ENCODE data around the gene ANTXR2. TPM values are rescaled to one million over a fixed set of nuclear protein-coding genes. Genes with fewer than 3 reads are reported as not detected.

Gene ANTXR2
- total RNA-seq, 2 experiments from 2014 or later: 52.0 to 55.0 TPM

GRCh38 chr4:80072228-80072743 is 743 bp downstream of the ANTXR2 start:
- H3K27ac Mint-ChIP-seq: peak overlapping the region; percentile 89
- H3K4me3 Mint-ChIP-seq: peak overlapping the region; percentile 95
- peak; percentile 44 for ATAC-seq
- peaks cover 71% of the 10 kb centered on the region for H3K4me1 Mint-ChIP-seq
- peak; percentile 65 for DNase-seq
- H3K9me3 Mint-ChIP-seq (ENCODE audit: low read depth): no peaks in the 10 kb centered on the region
- CTCF ChIA-PET: interaction anchor here (0.9 to 3.5 kb wide), 10 partner anchors 13 to 144 kb away, joined by 3 to 40 read pairs (median 10); no protein-coding TSS in a partner anchor
- H3K27me3 Mint-ChIP-seq: no peaks in the 10 kb centered on the region
- peaks cover 52% of the 10 kb centered on the region for H3K36me3 Mint-ChIP-seq

- ATAC-seq: no peak
- DNase-seq: no peak
- CTCF ChIA-PET: interaction anchor here (1.3 to 3.5 kb wide), 6 partner anchors 13 to 144 kb away, joined by 3 to 40 read pairs (median 14); no protein-coding TSS in a partner anchor
- Mint-ChIP-seq H3K4me1 (peaks cover 71% of the 10 kb centered on the region), H3K36me3 (peaks cover 57% of the 10 kb centered on the region), H3K4me3 (peak overlapping the region; percentile 95), H3K27me3 (no peaks in the 10 kb centered on the region), H3K27ac (peak overlapping the region; percentile 86), H3K9me3 (ENCODE audit: low read depth) (no peaks in the 10 kb centered on the region)
These were observed 1.3 kb downstream of the ANTXR2 start for GRCh38 chr4:80071604-80072227.

GRCh38 chr4:80070880-80071603 is 2.0 kb downstream of the ANTXR2 start:
- peak overlapping the region; percentile 86 for H3K27ac Mint-ChIP-seq
- H3K9me3 Mint-ChIP-seq (ENCODE audit: low read depth): no peaks in the 10 kb centered on the region
- peak overlapping the region; percentile 95 for H3K4me3 Mint-ChIP-seq
- DNase-seq (no peak), ATAC-seq (no peak)
- H3K27me3 Mint-ChIP-seq: no peaks in the 10 kb centered on the region
- peaks cover 68% of the 10 kb centered on the region for H3K4me1 Mint-ChIP-seq
- CTCF ChIA-PET: interaction anchor here (1.2 to 3.5 kb wide), 6 partner anchors 11 to 132 kb away, joined by 3 to 40 read pairs (median 12); no protein-coding TSS in a partner anchor
- peaks cover 59% of the 10 kb centered on the region for H3K36me3 Mint-ChIP-seq

GRCh38 chr4:80069837-80070731 is 2.9 kb downstream of the ANTXR2 start:
- no peak for ATAC-seq
- Mint-ChIP-seq H3K27me3 (no peaks in the 10 kb centered on the region), H3K9me3 (ENCODE audit: low read depth) (no peaks in the 10 kb centered on the region), H3K27ac (peak overlapping the region; percentile 62), H3K36me3 (peaks cover 56% of the 10 kb centered on the region), H3K4me3 (peak overlapping the region; percentile 95), H3K4me1 (peaks cover 61% of the 10 kb centered on the region)
- DNase-seq: no peak
- CTCF ChIA-PET: interaction anchor here (1.2 to 1.3 kb wide), 2 partner anchors 10 to 55 kb away, joined by 3 to 4 read pairs; no protein-coding TSS in a partner anchor

- Mint-ChIP-seq H3K4me1 (peaks cover 59% of the 10 kb centered on the region), H3K27ac (peak overlapping the region; percentile 40), H3K9me3 (ENCODE audit: low read depth) (no peaks in the 10 kb centered on the region), H3K4me3 (peak overlapping the region; percentile 95), H3K27me3 (no peaks in the 10 kb centered on the region), H3K36me3 (peaks cover 61% of the 10 kb centered on the region)
- CTCF ChIA-PET: interaction anchor here (1.2 kb wide), 1 partner anchor 56 kb away, joined by 4 read pairs; no protein-coding TSS in a partner anchor
- ATAC-seq: no peak
- no peak for DNase-seq
These were observed 3.8 kb downstream of the ANTXR2 start for GRCh38 chr4:80069108-80069836.

- peaks cover 70% of the 10 kb centered on the region for H3K36me3 Mint-ChIP-seq
These were observed 7.4 kb downstream of the ANTXR2 start for GRCh38 chr4:80065601-80066000.

GRCh38 chr4:80062527-80062926 is 10.5 kb downstream of the ANTXR2 start:
- Mint-ChIP-seq H3K4me3 (no peak overlapping the region), H3K27me3 (no peaks in the 10 kb centered on the region), H3K36me3 (peaks cover 57% of the 10 kb centered on the region), H3K27ac (no peak overlapping the region), H3K9me3 (ENCODE audit: low read depth) (no peaks in the 10 kb centered on the region), H3K4me1 (peaks cover 53% of the 10 kb centered on the region)
- no peak for ATAC-seq
- CTCF ChIA-PET: interaction anchor here (1.5 kb wide), 1 partner anchor 126 kb away, joined by 3 read pairs; no protein-coding TSS in a partner anchor
- DNase-seq: no peak

More at GRCh38 chr4:80065601-80066000, 7.4 kb downstream of the ANTXR2 start:
- DNase-seq (no peak), ATAC-seq (no peak)
- peaks cover 55% of the 10 kb centered on the region for H3K4me1 Mint-ChIP-seq
- H3K27ac Mint-ChIP-seq: no peak overlapping the region
- H3K27me3 Mint-ChIP-seq: no peaks in the 10 kb centered on the region
- no peak overlapping the region for H3K4me3 Mint-ChIP-seq
- CTCF ChIA-PET: no interaction called here
- no peaks in the 10 kb centered on the region for H3K9me3 Mint-ChIP-seq (ENCODE audit: low read depth)

- ATAC-seq (no peak), DNase-seq (no peak)
- Mint-ChIP-seq H3K36me3 (peaks cover 55% of the 10 kb centered on the region), H3K4me1 (peaks cover 56% of the 10 kb centered on the region), H3K27me3 (no peaks in the 10 kb centered on the region), H3K9me3 (ENCODE audit: low read depth) (no peaks in the 10 kb centered on the region), H3K27ac (no peak overlapping the region), H3K4me3 (no peak overlapping the region)
- CTCF ChIA-PET: interaction anchor here (3.7 kb wide), 1 partner anchor 11 kb away, joined by 17 read pairs; the partner anchor contains the start of gene ANTXR2
These were observed 12.2 kb downstream of the ANTXR2 start for GRCh38 chr4:80060804-80061203.

- DNase-seq (peak; percentile 74), ATAC-seq (peak; percentile 93)
- Mint-ChIP-seq H3K4me3 (peak overlapping the region; percentile 63), H3K27ac (peak overlapping the region; percentile 97), H3K36me3 (peaks cover 51% of the 10 kb centered on the region), H3K9me3 (ENCODE audit: low read depth) (no peaks in the 10 kb centered on the region), H3K4me1 (peaks cover 57% of the 10 kb centered on the region), H3K27me3 (no peaks in the 10 kb centered on the region)
- CTCF ChIA-PET: interaction anchor here (1.0 to 3.7 kb wide), 6 partner anchors 14 to 144 kb away, joined by 3 to 17 read pairs (median 3); partner anchors contain the start of gene ANTXR2
These were observed 14.3 kb downstream of the ANTXR2 start for GRCh38 chr4:80058740-80059139.

GRCh38 chr4:80054375-80054774 is 18.7 kb downstream of the ANTXR2 start:
- H3K27ac Mint-ChIP-seq: no peak overlapping the region
- H3K27me3 Mint-ChIP-seq: no peaks in the 10 kb centered on the region
- H3K9me3 Mint-ChIP-seq (ENCODE audit: low read depth): no peaks in the 10 kb centered on the region
- H3K4me3 Mint-ChIP-seq: no peak overlapping the region
- no peak for ATAC-seq
- H3K4me1 Mint-ChIP-seq: peaks cover 36% of the 10 kb centered on the region
- CTCF ChIA-PET: no interaction called here
- peaks cover 65% of the 10 kb centered on the region for H3K36me3 Mint-ChIP-seq
- DNase-seq: no peak

GRCh38 chr4:80053140-80053910 is 19.7 kb downstream of the ANTXR2 start:
- no peak overlapping the region for H3K27ac Mint-ChIP-seq
- DNase-seq (no peak), ATAC-seq (no peak)
- H3K4me3 Mint-ChIP-seq: no peak overlapping the region
- no peaks in the 10 kb centered on the region for H3K27me3 Mint-ChIP-seq
- H3K9me3 Mint-ChIP-seq (ENCODE audit: low read depth): no peaks in the 10 kb centered on the region
- H3K36me3 Mint-ChIP-seq: peaks cover 70% of the 10 kb centered on the region
- H3K4me1 Mint-ChIP-seq: peaks cover 32% of the 10 kb centered on the region
- CTCF ChIA-PET: no interaction called here

Measured in activated CD8-positive, alpha-beta memory T cell treated with anti-CD3 and anti-CD28 coated beads, Interleukin-2, amount 10 ng/mL, durations not matched to agents 7 days and 5 days (primary cell).